GM19397 (cell line): ENCODE measurements around the gene AKR1B15.

Experiments
- ATAC-seq: cut with Tn5 transposase; IDR thresholded peaks from one replicate; pipeline ENCODE4 v1.9.1; 2021; ENCODE audit warnings: mild to moderate bottlenecking, moderate library complexity; ENCODE audit not compliant: unreplicated experiment

The AKR1B15 gene

DNA sequence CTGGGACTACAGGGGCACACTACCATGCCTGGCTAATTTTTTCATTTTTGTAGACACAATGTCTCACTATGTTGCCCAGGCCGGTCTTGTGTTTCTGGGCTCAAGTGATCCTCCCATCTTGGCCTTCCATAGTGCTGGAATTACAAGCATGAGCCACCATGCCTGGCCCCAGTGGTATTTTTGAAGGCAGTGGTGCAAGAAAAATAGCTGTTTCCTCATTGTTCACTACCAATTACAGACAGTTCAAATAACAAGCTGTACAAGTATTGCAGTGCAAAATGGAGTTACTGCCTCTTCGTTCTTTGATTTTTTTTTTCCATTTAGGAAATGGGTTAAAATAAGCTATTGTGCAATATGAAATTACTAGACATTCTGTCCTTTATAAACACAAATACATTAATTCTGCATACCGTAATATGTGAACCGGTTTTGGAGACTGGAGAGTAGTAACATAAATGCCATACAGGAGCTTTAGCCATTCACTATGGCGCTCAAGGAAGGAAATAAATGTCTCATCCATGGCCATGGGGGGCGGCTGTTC lies 62.8 kb downstream of the AKR1B15 start:
- no peak for ATAC-seq

DNA sequence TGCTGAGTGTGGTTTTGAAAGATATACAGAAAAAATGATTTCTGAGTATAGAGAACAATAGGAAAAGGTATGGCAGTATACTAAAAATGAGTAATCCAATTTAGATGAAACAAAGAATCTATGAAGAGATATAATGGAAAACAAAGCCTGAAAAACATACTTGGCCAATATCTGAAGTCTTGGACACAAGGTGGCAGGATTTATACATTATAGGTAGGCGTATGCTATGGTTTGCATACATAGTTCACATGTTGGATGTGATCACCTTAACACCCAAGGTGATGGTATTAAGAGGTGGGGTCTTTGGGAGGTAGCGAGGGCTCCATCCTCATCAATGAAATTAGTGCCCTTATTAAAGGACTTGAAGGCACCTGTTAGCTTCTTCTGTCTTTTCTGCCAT lies 63.3 kb downstream of the AKR1B15 start:
- ATAC-seq = no peak

DNA sequence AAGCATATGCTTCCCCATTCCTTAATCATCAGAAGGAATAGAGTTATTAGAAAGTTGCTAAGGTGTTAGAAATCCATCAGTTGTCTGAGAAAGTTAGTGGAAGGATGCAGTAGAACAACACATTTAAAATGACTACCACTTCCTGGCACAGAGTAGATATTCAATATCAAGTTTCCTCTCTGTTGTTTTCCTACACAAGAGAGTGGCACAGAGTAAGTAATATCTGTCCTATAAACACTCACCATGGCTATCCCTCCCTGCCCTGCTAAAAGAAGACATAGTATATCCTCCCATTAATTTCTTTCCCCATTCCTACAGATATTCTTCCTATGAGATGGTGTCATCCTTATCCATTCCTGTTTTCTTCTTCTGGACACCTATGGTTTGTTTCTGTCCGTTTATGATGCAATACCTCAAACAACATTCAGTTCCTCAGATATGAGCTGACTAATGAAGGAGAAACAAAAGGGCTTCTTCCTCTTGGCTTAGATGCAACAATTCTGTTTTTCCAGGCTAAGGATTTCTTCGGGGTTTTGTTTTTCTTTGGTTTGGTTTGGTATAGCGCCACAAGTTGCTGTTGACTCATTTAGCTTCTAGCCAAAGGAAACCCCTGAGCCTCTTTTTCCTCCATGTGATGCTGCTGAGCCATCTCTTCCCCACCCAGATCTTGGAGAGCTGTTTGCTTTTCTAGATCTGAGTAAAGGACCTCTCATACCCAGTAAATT lies 64.9 kb downstream of the AKR1B15 start:
- no peak for ATAC-seq

DNA sequence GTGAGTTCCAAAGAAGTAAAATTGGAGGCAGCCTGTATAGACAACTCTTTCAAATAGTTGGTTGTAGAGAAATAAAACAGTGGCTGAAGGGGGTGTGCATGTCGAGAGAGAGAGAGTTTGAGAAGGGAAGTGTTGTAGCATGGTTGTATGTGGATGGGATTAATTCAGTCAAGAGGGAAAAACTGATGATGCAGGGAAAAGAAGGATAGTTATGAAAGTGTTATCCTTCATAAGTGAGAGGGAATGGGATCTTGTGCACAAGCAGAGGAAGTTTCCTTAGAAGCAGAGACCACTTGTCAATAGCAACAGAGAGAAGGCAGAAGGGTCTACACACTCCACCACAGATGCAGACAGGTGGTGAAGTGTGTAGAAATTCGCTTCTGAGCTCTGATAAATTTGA lies 67.7 kb downstream of the AKR1B15 start:
- no peak for ATAC-seq

DNA sequence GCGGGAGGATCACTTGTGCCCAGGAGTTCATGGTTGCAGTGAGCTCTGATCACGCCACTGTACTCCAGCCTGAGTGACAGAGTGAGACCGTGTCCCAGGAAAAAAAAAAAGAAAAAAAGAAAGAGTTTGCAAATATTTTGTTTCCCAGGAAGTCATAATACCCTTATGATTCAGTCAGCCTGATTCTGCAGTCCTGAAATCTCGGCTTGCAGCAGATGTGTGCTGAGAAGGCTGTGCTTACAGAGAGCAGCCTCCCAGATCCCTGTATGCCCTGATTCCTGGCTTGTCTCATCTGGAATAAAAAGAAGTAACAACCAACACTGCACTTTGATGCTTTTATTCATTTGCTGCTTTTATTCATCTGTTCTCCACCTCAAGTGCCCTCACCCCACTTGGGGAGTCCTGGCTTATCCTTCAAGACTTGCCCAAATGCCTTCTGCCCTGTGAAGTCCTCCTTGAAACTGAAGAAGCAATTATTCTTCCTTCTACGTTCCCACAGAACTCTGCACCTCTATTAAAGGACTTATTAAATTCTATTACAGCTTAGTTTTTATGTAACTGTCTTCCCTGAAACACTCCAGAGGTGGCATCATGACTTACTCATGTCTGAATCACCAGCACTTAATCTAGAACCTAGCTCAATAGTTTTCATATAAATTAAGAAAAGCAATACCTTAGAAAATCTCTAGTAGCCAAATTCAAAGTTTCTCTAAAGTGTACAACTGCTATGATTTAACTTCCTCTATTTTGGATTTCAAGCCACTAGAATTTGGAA lies 70.0 kb downstream of the AKR1B15 start:
- ATAC-seq = no peak

DNA sequence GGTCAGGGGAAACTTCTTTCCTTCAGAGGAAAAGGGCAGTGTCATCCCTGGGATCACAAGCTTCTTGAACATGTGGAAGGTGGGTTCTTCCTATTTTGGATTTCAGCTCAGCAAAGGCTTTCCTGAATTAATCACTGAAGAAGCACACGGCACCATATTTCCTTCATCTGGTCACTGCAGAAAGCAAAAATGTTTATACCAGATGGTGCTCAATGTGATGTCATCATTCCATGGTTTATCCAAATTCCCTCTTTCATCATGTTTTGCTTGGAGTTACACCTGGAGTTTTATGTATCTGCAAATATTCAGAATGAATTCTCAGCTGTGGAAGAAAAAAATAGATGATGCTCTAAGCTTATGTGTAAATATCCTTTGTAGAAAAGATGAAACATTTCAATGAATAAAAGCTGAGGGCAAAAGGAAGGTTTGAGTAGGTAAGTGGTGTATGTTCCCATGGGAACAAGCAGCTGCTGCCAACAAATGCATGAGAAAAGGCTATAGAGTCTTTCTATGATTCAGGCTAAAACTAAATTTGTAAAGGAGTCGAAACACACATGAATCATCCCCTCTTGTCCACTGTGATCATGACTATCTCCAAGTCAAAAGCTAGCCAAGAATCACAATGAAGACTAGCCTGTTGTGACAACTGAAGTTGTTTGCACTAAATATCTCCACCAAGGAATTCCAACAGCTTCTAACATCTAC lies 70.9 kb downstream of the AKR1B15 start:
- no peak for ATAC-seq

DNA sequence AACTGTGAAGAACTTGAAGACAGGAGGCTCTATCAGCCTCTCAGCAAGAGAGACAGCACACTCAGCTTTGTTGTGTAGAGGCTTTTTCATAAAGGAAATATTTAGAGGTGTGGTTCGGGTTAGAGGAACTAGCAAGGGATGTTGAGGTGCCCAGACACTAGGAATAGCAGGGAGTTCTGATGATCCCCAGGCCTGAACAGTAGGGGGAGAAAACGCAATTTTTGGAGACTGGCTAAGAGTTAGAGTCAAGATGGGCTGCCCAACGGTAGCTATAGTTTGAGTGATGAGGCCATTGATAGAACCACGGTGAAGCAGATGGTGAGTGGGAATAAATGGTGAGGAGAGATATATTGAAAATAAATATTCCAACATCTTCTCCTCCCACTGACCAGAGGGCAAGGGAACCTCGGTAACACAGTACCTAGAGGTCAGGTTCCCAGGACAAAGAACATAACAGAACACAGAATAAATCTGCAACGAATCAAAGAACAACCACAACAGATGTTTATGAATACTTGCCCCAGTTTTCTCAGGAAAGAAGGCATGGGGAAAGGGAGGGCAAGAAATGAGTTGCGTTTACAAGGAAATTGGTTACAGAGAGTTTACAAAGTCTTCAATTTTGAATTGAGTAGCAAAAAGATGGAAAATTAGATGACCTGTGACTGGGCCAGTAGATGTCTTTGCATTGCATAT lies 73.5 kb downstream of the AKR1B15 start:
- ATAC-seq = no peak

DNA sequence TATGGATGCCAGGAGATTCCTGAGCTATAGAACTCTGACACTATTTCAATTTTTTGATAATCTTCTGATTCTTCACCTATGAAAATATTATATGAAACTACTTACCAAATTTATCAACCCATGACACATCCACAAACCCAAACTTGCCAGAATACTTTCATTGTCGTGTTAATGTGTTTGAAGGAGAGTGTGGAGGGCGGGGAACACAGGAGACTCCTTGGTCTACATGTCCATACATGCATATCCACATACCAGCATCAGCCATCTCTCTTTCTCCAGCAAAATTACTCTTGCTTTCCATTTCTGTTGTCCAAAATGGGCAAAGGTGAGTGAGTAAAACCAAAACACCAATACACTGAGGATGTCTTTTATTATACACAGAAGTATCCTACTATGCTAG lies 74.3 kb downstream of the AKR1B15 start:
- no peak for ATAC-seq

DNA sequence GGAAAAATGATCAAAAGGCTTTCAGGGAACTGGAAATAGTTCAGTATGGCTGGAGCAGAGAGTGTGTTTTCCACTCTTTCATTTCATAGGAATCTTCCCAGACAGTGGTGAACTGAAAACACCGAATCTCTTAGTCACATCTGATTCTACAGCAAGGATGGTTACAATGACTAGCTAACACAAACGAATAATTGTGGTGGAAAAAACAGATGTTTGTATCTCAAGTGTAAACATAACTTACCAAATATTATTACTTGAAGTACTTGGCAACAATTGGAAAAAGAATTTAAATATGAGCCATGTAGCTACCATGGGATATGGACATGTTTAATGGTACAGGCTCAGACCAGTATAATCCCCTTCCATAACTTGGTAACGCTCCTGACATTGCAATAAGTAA lies 76.6 kb downstream of the AKR1B15 start:
- ATAC-seq = no peak

DNA sequence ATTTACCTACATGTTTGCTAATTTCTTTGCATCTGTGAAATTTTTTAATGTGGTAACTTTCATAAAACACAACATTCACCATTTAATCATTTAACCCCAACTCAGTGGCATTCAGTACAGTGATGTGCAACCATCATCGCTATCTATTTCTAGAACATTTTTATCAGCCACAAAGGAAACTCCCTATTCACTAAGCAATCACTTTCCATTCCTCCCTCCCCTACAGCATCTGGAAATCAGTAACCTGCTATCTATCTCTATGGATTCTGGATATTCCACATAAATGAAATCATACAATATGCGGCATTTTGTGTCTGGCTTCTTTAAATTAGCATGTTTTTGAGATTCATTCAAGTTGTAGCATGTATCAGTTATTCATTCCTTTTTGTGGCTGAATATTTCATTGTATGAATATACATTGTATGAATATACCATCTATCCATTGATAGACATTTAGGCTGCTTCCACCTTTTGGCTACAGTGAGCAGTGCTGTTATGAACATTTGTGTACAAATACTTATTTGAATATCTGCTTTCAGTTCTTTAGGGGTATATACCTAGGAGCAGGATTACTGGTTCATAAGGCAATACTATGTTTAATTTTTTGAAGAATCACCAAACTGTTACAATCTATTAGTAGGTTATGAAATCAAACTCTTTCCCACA lies 78.3 kb downstream of the AKR1B15 start:
- no peak for ATAC-seq

DNA sequence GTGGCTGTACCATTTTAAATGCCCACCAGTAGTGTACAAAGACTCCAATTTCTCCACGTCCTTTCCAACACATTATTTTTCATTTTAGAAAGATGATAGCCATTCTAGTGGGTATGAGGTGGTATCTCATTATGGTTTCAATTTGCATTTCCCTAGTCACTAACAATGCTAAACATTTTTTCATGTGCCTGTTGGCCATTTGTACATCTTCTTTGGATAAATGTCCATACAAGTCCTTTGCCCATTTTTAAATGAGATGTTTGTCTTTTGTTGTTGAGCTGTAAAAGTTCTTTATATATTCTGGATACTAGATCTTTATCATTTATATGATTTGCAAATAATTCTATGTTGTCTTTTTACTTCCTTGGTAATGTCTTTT lies 78.9 kb downstream of the AKR1B15 start:
- no peak for ATAC-seq

DNA sequence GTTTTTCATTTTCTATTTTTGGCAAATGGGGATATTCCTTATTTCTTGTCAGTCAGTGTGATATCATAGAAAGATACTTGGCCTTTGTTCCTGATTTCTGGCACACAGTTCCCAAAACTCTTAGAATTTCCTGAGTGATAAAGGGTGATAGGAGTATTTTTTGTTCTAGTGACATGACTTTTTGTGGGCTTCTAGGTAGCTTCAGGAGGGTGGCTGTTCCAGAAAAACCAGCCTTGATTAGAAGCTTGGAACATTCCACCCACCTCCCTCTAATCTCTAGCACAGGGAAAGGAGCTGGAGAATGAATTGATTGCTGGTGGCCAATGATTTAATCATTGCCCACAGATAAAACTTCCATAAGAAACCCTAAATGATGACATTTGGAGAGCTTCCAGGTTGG lies 80.5 kb downstream of the AKR1B15 start:
- no peak for ATAC-seq
